H54 (cell line): ENCODE measurements around the gene COX4I2.
"Not testable (repeated sequence)": the region's sequence is repeated elsewhere in the genome, so short reads cannot be mapped to it uniquely, and the experiment has no call there.

ENCODE experiments used
- DNase-seq: peaks from one replicate; pipeline ENCODE4 v3.0.0; 2011; ENCODE audit warnings: low spot score, mixed read lengths; ENCODE audit not compliant: insufficient read length
- FAIRE-seq: peaks from 3 replicates; lab custom pipeline; 2011; peaks lifted over from hg19 to GRCh38; lab: Jason Lieb, UNC
- POLR2A ChIP-seq: IDR thresholded peaks from 2 replicates; pipeline ENCODE4 v1.6.1; 2011; ENCODE audit warnings: low read depth, mild to moderate bottlenecking, low read length

The COX4I2 gene

DNA sequence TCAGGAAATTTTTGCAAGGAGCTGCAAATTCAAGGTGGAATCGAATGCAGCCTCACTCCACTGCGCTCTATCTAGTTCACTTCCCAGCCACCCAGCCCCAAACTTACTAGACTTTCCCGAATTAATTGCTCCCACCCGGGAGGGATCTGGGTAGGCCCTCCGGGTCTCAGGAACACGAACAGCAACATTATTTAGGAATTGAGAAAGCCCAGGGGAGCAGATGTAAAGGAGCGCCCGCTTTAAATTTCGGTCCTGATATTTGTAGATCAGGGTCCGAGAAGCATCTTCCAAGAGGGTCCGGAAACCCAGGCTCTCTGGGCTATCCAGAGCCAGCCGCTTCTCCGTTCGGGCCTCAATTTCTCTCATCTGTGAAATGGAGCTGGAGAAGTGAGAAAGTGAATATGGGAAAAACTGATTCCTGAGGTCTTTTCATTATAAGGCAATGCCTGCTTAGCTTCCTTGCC, 33.1 kb upstream of the COX4I2 start:
- DNase-seq (no peak), FAIRE-seq (no peak)
- TF ChIP-seq POLR2A = no peak

GRCh38 chr20:31605031-31605901, 32.4 kb upstream of the COX4I2 start, which contains the start of gene ID1:
Gene ID1, plus strand, starts transcription at chr20:31605289. Its CDS starts 99 bp downstream, at chr20:31605388.
- no peak for FAIRE-seq
- TF ChIP-seq POLR2A = peak; percentile 90
- DNase-seq = peak; percentile 82

- FAIRE-seq (no peak), DNase-seq (no peak)
- no peak; the same call in none of the 2 replicates for TF ChIP-seq POLR2A
Measured at GRCh38 chr20:31605902-31606803, 31.6 kb upstream of the COX4I2 start.

DNA sequence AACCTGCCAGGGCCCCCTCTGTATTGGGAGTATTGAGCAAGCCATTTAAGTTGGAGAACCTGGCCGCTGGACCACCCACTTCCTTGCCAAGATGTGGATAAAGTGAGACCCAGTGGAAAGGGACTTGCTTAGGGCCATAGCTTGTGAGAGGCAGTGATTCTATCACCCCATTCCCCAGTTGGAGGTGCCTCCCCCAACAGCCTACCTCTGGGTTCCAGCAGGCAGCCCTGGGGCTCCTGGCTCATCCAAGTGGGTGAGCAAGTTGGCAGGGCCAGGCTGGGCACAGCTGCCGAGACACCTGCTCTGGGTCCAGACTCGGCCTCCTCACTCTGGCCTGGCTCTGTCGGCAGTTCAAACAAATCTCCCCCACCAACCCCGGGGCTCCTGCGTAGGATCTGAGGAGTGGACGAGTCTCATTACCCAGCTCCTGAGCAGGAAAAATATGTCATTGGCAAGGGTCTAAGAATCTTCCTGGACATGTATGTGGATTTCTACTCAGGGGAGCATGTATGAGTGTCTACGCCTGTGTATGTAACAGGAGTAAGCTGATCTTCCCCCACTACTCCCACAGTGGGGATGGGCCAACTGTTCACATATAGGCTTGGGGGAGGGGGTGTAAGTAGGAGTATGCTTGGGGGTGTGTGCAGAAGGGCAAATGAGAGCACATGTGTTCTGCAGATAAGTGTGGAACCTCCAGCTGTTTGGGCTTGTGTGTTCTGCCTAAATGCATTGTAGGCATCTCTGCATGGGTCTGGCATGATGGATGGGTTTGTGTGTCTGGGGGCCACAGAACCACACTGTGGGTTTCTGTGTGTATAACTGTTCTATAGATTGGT, 30.7 kb upstream of the COX4I2 start:
- FAIRE-seq (no peak), DNase-seq (peak; percentile 60)
- peak; percentile 86 for TF ChIP-seq POLR2A

DNA sequence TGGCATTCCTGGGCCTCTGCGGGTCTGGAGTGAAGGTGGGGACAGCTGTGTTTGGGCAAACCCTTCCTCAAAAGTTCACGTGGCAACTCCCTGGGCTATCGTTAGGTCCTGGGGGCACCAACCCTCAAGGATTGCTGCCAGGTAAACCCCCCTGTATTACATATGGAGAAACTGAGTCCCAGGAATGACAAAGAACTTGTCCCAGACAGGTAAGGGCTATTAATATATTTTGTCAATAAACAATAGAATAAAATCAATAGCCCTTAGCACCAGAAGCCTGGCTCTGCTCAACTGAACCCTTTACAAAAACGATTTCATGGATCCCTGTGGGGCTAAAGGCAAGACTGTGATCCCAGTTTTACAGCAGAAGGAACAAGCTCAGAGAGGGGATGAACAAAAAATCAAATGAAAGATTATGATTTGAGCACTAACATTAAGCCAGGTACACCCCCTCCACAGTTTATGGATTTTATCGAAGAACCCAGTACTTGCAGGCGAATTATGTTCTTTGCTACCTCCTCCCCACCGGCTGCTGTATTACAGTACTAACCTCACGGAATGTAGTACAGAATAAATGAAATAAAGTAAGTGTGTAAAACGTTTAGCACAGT, 30.0 kb upstream of the COX4I2 start:
- DNase-seq = no peak
- FAIRE-seq = no peak
- no peak for TF ChIP-seq POLR2A

DNA sequence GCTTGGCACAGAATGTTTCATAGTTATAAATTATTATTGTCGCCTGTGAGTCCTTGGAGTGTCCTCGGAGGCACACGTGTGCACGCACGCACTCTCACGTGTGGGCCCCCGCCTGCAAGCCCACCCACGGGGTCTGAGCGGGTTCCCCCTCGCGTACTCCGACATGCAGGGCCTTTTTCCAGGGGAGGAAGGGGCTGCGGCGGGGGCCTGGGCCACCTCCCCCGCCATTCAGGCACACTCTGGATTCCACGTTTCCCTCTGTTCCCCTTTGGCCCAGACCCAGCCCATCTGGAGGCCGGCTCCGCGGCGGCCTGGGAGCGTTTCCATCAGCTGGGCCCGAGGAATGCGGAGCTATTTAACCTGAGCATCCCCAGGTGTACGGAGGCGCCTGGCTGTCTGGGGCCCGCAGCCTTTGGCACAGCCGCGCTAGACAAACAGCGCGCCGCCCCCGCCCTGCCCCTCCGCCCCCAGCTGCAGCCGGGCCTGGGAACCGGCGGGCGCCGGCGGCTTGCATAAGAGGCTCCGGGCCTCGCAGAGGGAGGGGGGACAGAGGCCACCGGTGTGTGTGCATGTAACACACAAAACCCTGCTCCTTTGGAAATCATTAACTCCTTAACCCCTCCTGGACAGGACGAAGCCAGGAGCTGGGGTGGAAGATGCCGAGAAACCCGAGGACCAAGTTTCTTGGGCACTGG, 29.3 kb upstream of the COX4I2 start:
- FAIRE-seq (no peak), DNase-seq (no peak)
- no peak for TF ChIP-seq POLR2A

GRCh38 chr20:31612271-31612640, 25.5 kb upstream of the COX4I2 start:
- not testable (repeated sequence) for DNase-seq, FAIRE-seq

DNA sequence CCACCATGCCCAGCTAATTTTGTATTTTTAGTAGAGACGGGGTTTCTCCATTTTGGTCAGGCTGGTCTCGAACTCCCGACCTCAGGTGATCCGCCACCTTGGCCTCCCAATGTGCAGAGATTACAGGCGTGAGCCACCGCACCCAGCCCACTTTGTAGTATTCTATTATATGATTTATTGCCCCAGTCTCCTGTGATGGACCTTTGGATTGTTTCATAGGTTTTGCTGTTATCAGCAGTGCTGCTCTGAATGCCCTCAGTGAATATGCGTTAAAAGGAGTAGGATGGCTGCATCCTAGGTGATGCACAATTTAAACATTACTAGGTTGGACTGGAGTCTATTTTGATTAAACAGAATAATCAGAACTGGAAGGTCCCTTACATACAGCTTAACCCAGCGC, 22.3 kb upstream of the COX4I2 start:
- DNase-seq (no peak), FAIRE-seq (no peak)
- no peak for TF ChIP-seq POLR2A

DNA sequence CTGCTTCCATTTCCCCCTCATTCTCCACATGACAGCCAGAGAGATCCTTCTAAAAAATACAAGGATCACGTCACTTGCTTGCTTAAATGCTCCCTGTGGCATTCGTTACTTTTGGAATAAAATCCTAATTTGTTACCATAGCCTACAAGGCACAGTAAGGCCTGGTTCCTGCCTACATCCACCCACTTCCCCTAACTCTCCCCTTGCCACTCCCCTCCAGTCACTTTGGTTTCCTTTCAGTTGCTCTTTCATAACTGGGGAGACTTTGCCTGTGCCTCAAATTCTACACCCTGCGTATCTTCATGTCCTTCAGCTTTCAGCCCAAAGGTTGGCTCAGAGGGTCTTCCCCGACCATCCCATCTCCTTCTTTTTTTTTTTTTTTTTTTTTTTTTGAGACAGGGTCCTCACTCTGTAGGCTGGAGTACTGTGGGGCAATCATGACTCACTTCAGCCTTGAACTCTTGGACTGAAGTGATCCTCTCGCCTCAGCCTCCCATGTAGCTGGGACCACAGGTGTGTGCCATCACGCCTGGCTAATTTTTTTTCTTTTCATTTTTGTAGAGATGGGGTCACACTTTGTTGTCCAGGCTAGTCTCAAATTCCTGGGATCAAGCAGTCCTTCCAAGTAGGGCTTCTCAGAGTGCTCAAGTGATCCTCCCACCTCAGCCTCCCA, 20.1 kb upstream of the COX4I2 start:
- DNase-seq (no peak), FAIRE-seq (no peak)
- TF ChIP-seq POLR2A = no peak

DNA sequence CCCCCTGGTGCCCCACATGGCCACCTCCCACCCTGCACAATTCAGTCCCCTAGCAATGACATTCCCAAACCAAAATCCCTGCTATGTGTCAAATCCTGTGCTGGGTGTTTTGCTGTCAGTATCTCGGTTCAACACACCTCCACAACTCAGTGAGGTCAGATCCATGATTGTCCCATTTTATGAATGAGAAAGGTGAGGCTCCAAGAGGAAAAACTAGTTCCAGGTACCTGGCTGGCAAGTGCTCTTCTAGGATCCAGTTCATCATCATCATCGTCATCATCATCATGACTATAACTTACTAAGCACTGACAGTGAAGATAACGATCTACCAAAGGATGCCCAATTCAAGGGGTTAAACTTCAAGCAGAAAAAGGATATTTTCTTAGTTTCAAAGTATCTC, 17.5 kb upstream of the COX4I2 start:
- FAIRE-seq (no peak), DNase-seq (no peak)
- no peak for TF ChIP-seq POLR2A

DNA sequence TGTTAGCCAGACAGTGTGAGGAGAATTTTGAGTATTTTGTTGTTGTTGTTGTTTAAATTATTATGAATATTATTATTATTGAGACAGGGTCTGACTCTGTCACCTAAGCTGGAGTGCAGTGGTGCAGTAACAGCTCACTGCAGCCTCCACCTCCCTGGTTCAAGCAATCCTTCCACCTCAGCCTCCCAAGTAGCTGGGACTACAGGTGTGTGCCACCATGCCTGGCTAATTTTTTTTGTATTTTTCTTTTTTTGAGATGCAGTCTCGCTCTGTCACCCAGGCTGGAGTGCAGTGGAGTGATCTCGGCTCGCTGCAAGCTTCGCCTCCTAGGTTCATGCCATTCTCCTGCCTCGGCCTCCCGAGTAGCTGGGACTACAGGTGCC, 14.6 kb upstream of the COX4I2 start:
- FAIRE-seq, DNase-seq: not testable (repeated sequence)

DNA sequence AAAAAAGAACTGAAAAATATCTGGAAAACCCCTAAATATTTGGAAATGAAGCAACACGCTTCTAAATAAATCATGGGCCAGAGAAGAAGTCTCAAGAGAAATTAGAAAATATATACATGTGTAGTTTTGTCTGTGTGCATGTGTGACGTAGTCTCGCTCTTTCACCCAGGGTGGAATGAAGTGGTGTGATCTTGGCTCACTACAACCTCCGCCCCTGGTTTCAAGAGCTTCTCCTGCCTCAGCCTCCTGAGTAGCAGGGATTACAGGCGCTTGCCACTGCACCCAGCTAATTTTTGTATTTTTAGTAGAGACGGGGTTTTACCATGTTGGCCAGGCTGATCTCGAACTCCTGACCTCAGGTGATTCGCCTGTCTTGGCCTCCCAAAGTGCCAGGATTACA, 11.2 kb upstream of the COX4I2 start:
- not testable (repeated sequence) for FAIRE-seq, DNase-seq

GRCh38 chr20:31628057-31628456, 9.7 kb upstream of the COX4I2 start:
- not testable (repeated sequence) for DNase-seq, FAIRE-seq
